Activated CD8-positive, alpha-beta memory T cell treated with anti-CD3 and anti-CD28 coated beads for 48 hours (primary cell): ENCODE measurements around the gene ZC3H13.
"Not testable (repeated sequence)": the region's sequence is repeated elsewhere in the genome, so short reads cannot be mapped to it uniquely, and the experiment has no call there.

Source experiments
- DNase-seq, 3 experiments: peaks; one replicate each; pipeline ENCODE4 v3.0.0-alpha.2; 2020; ENCODE audit warnings: low read depth in 2 of 3, low spot score in 2 of 3

ZC3H13 gene

DNA sequence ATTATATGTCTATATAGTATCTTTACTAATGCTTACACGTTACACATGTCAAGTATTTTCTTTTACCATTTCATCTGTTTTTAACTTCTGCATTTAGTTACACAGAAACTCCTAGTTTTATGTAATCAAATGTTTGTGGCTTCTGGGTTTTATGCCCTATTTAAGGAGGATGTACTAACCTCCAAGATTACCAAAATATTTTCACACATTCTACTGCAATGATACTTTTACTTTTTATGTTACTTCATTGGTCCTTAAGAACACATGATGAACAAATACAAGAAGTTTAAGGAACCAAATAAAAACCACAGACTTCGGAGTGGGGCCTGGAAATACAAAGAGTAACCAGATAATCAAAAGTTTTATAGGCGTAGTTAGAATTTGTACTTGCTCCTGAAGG, 37.2 kb downstream of the ZC3H13 start:
- no peak for DNase-seq

DNA sequence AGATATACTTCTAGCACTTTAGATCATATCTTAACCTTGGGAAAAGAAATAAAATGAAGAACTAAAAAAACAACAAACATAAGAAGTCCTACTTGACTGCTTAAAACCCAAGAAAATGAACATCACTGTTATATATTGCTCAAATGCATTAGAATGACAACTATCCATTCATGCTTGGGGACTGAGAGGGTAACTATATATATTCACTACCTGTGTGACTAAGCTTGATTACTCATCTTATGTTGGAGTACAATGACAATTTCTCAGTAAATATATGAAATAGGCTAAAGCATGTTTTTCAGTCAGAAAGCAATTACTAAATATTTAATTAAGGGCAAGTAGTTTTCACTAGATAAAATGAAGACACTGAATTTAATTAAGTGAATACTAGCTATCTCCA, 40.1 kb downstream of the ZC3H13 start:
- DNase-seq = no peak

DNA sequence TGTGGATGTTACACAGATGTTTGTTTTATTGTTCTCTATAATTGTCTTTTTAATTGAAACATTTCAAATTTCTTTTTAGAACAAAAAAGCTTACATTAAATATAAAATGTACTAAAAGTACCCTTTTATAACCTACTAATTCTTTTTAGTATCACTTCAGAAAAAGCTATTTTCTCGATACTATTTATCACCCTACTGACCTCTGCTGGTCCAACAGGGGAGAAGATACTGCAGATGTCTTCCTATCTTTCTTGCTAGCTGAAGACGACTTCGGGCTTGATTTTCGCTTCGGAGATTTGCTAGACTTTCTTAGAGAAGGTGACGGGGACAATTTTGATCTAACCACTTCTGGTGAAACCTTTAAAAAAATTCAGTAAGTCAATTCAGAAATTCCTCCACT, 42.4 kb downstream of the ZC3H13 start:
- DNase-seq = no peak

DNA sequence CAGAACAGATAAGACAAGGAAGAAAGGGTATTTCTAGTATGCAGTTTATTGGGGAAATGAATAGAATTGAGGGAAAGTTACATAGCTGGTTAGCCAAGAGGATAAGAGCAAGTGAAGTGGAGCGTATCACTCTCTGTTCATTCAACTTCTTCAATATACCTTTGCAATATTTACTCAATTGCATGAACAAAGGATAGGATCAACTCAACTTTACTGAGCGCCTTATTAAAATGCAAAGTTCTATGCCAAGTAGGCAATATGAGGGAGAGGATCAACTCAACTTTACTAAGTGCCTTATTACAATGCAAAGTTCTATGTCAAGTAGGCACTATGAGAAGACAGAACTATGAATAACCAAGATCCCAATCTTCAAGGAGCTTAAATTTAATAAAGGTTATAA, 43.9 kb downstream of the ZC3H13 start:
- DNase-seq = no peak

DNA sequence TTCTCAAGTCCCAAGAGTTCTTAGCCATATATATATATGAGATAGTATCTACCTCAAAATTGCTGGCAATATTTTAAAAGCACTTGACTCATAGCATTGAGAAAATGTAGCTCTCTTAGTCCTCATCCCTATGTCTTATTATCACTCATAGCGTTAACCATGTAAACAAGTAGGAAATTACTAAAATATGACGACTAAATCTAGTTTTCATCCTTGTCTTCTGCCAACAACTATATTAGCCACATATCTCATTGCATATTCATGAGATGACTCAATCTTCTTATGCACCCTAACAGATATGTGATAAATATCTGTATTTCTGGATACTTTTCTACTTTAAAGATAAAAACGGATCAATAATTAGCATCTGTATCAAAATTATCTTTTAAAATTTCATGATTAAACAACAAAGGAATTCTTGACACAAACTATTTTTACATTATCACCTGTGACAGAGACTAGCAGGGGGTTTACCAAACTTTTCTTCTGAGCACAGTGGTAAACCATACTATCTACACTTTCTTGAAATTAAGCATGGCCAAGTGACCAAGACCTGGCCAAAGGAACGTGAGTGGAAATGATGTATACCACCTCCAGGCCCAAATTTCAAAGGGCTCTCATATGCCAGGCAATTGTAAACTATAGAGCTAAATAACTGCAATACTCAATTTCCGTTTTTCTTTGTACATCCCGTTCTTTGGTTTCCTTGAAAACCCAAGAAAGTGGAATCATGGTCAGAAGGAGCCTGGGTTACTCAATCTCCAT, 45.7 kb downstream of the ZC3H13 start:
- no peak for DNase-seq

- no peak for DNase-seq
These were observed 48.1 kb downstream of the ZC3H13 start for GRCh38 chr13:46004491-46004890.

DNA sequence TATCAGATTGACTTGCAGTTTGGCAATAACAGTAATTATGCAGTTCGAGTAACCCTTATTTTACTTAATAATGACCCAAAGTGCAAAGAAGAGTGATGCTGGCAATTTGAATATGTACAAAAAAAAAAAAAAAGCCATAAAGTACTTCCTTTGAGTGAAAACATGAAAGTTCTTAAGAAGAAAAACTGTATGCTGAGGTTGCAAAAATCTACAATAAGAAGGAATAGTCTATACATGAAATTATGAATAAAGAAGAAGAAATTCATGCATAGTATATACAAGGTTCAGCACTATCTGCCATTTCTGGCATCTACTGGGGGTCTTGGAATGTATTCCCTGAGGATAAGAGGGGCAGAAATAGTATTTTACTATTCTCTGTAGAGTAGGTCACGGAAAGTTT, 55.9 kb downstream of the ZC3H13 start:
- no peak for DNase-seq

GRCh38 chr13:45995245-45995644, 57.3 kb downstream of the ZC3H13 start:
- DNase-seq = no peak

- no peak for DNase-seq
These were observed 57.8 kb downstream of the ZC3H13 start for GRCh38 chr13:45994752-45995151.

DNA sequence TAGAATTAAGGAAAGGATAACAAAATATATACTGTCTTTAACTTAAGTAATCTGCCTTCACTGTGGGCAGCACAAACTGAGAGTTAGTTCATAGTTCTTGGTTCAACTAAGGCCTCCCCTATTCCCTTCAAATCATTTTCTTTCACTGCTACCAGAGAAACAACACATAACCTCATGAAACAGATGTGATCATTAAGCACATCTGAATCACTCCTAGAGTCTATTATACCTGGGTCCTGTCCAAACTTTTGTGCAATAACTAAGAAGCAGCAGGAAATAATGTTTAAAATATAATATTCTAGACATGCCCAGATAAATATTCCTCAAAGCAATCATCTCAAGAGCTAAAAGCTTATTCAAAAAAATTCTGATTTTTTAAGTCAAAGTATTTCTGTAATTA, 62.9 kb downstream of the ZC3H13 start:
- no peak for DNase-seq

DNA sequence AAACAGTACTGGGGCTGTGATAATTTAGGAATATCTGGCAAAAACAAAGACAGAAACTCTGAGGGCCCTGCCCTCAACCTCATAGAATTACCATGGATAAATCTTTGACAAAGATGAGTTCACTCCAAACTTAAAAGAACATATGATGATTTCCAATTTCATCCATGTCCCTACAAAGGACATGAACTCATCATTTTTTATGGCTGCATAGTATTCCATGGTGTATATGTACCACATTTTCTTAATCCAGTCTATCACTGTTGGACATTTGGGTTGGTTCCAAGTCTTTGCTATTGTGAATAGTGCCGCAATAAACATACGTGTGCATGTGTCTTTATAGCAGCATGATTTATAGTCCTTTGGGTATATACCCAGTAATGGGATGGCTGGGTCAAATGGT, 71.4 kb downstream of the ZC3H13 start:
- DNase-seq = not testable (repeated sequence)

- no peak for DNase-seq
These were observed 77.2 kb downstream of the ZC3H13 start for GRCh38 chr13:45975337-45975736.

GRCh38 chr13:45974500-45974899, 78.0 kb downstream of the ZC3H13 start:
- DNase-seq = no peak

DNA sequence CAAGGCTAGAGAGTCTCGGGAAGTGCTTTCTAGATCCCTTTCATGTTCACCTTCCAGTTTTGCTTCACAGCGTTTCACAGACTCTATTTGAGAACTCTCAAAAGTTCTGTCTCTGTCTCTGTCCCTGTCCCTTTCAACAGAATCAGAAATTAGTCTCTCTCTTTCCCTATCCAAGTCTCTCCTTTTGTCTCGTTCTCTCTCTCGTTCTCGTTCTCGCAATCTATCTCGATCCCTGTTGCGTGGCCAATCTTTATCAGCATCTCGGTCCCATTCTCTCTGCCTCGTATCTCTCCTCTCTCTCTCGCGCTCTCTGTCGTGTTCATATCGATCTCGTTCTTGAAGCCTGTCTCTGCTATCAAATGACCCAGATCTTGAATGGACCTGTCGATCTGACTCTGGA, 85.0 kb downstream of the ZC3H13 start:
- no peak for DNase-seq

DNA sequence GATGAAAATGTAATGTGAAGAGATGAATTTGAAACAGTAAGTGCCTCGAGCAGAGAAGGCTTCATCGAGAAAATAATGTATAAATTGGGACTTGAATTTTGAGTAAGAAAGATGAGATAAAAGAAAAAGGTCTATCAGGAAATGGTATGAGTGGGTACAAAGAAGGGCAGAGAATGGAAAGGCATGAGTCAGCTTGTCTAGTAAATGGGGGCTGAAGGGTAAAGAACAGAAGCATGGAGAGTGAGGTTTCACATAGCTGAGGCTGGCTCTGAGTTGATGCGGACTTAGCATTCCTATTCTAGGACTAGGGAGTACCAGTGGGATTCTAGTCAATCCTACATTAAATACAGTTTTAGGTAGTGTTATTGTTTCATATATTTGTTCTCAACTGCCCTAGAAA, 85.8 kb downstream of the ZC3H13 start:
- DNase-seq = no peak

DNA sequence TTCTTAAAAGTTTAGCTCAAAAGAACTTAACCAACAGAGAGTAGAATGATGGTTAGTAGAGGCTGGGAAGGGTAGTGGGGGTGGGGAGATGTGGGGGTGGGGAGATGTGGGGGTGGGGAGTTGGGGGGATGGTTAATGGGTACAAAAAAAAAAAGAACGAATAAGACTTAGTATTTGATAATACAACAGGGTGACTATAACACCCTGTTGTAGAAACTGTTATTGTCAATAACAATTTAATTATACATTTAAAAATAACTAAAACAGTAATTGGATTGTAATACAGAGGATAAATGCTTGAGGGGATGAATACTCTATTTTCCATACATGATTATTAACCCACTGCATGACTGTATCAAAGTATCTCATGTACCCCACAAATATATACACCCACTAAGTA, 91.1 kb downstream of the ZC3H13 start:
- no peak for DNase-seq

DNA sequence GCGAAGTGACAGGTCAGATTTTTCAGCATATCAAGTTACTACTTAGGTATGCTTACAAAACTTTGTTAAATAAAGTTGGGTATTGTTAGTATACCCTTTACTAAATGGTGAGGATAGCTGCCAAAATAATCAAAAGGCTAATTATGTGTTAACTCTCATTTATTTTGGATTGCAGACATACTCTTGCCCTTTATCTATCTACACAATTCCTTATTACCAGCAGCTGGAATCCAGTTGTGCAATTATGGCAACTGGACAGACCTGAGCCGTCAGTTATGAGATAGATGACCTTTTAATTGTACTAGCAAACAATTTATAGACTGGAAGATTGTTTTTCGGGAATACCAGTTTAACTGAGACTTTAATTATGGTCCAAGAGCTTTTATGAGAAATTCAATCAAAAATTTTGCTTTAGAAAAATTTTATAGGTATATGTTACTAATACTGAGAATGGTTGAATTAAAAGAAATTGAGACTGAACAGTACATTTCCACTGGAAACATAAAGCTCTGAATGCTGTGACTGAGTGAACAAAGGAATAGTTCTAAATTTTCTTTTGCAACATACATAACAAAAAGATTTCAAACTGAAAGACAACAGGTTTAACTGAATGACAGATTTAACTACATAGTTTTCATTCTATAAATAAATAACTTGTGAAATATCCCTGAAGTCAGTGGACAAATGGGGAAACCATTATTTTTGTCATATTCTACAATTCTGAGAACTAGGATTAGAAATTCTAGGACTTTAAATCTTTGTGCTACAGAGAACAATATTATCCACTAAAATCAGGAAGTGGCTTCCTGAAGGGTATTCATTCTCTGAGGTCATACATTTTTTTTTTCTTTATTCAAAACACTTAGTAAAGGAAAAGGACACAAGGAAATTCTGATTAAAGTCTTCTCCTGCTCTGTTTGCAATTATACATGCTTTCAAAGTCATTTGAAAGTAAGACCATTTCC, 97.4 kb downstream of the ZC3H13 start:
- DNase-seq = no peak

DNA sequence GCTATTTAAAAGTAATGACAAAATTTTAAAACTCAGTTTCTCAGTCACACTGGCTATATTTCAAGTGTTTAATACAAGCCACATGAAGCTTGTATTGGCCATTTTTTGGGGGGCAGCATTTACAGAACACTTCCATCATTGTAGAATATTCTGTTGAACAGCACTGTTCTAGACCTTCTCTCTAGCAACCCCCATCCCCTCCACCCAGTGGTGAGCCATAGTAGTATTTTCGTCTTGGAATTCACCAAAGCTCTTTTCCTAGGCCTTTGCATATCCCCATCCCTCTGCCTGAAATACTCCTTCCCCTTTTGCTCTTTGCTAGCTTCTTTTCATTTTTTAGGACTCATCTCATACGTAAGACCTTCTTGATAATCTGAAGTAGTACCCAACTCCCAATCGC, 99.5 kb downstream of the ZC3H13 start:
- no peak for DNase-seq

GRCh38 chr13:45951724-45952123, 100.8 kb downstream of the ZC3H13 start:
- no peak for DNase-seq

GRCh38 chr13:45951166-45951565, 101.4 kb downstream of the ZC3H13 start:
- no peak for DNase-seq

- DNase-seq = no peak
These were observed 102.1 kb downstream of the ZC3H13 start for GRCh38 chr13:45950386-45951000.

DNA sequence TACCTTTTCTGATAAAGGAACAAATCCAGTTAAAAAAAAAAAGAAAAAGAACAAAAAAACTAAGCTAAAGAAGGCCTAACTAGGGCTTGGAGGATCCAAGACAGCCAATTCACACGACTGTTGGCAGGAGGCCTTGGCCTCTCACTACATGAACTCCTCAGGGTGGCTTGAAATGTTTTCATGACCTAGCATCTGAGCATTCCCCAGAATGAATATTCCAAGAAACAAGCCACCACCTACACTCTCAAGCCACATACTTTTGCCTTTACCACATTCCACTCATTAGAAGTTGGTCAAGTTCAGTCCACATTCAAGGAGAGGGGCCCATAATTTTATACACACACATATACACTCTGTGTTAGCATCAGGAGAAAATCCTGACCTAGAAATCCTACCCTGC, 103.4 kb downstream of the ZC3H13 start:
- DNase-seq = no peak
